OCI-LY1 (cell line): Measurements from ENCODE around the gene FBN1.

Experiments
- H2AFZ ChIP-seq: fragments of 200-600 bp; sonication (generic), shearing (Covaris generic); 2 replicates; pipeline ENCODE4 v1.6.0; 2014; ENCODE audit warnings: antibody characterized with exemption, mild to moderate bottlenecking, low read length
- H3F3A ChIP-seq: fragments of 200-600 bp; sonication (generic), shearing (Covaris generic); 2 replicates; pipeline ENCODE4 v1.6.0; 2014; ENCODE audit warnings: mild to moderate bottlenecking, antibody characterized with exemption, low read length, moderate library complexity; ENCODE audit not compliant: insufficient read depth
- H3K27ac ChIP-seq: fragments of 200-600 bp; sonication (generic); 2 replicates; pipeline ENCODE4 v1.5.1; 2014; ENCODE audit warnings: low read length, mixed run types, mild to moderate bottlenecking, low read depth; ENCODE audit not compliant: poor library complexity, severe bottlenecking
- H3K27me3 ChIP-seq: fragments of 200-600 bp; sonication (generic); 2 replicates; pipeline ENCODE4 v1.6.0; 2014; ENCODE audit warnings: antibody characterized with exemption, mild to moderate bottlenecking, low read length, moderate library complexity; ENCODE audit not compliant: insufficient read depth
- H3K36me3 ChIP-seq: fragments of 200-600 bp; sonication (generic); 2 replicates; pipeline ENCODE4 v1.6.1; 2014; ENCODE audit warnings: mild to moderate bottlenecking, antibody characterized with exemption, low read length, moderate library complexity, mixed read lengths; ENCODE audit not compliant: insufficient read depth
- H3K4me1 ChIP-seq: fragments of 200-600 bp; sonication (generic); 2 replicates; pipeline ENCODE4 v1.5.1; 2014; ENCODE audit warnings: mild to moderate bottlenecking, low read length, moderate library complexity; ENCODE audit not compliant: insufficient read depth, severe bottlenecking
- H3K4me2 ChIP-seq: fragments of 200-600 bp; sonication (generic), shearing (Covaris generic); 2 replicates; pipeline ENCODE4 v1.6.1; 2014; ENCODE audit warnings: low read length
- H3K4me3 ChIP-seq: fragments of 200-600 bp; sonication (generic); 2 replicates; pipeline ENCODE4 v1.5.1; 2014; ENCODE audit warnings: low read length, low read depth, mild to moderate bottlenecking, mixed read lengths; ENCODE audit not compliant: poor library complexity, severe bottlenecking
- H3K79me2 ChIP-seq: fragments of 200-600 bp; shearing (Covaris generic); 2 replicates; pipeline ENCODE4 v1.6.1; 2016; ENCODE audit warnings: mixed run types, low read length, mixed read lengths; ENCODE audit not compliant: insufficient read depth
- H3K9ac ChIP-seq: fragments of 200-600 bp; sonication (generic), shearing (Covaris generic); 2 replicates; pipeline ENCODE4 v1.6.1; 2014; ENCODE audit warnings: mild to moderate bottlenecking, low read length, mixed read lengths
- H3K9me2 ChIP-seq: fragments of 200-600 bp; sonication (generic), shearing (Covaris generic); 2 replicates; pipeline ENCODE4 v1.6.1; 2014; ENCODE audit warnings: low read depth, mild to moderate bottlenecking, low read length, mixed read lengths
- H3K9me3 ChIP-seq: fragments of 200-600 bp; shearing (Covaris generic); 2 replicates; pipeline ENCODE4 v1.6.1; 2014; ENCODE audit warnings: low read length, mixed read lengths
- H4K20me1 ChIP-seq: fragments of 200-600 bp; sonication (generic), shearing (Covaris generic); 2 replicates; pipeline ENCODE4 v1.6.0; 2016; ENCODE audit warnings: mild to moderate bottlenecking, low read length; ENCODE audit not compliant: insufficient read depth
- CTCF ChIP-seq: fragments of 200-600 bp; sonication (generic), shearing (Covaris generic); IDR thresholded peaks from 2 replicates; pipeline ENCODE4 v1.5.1; 2017; ENCODE audit warnings: mild to moderate bottlenecking, antibody characterized with exemption, low read length, moderate library complexity, mixed read lengths
- EZH2 ChIP-seq: fragments of 200-600 bp; sonication (generic), shearing (Covaris generic); IDR thresholded peaks from 2 replicates; pipeline ENCODE4 v1.8.0; 2017; ENCODE audit warnings: borderline replicate concordance, mixed run types, mild to moderate bottlenecking, antibody characterized with exemption, low read length, moderate library complexity, mixed read lengths

FBN1 gene

DNA sequence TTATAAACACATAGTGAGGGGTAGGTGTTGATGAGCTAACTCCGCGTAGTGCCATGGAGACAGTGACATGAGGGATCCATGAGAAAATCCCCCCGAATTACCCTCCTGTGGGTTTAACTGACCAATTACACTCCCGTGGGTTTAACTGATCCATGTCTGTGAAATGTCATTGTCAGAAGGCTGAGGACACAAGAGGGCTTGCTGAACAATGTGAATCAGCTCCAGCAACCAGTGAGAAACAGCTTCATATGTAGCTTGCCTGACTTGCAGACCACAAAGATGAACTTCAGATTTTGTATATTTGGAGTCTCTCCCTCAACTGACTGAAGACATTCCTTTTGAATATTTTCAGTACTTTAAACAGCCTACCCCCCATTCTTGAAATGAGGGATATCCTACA is 144.9 kb downstream of the FBN1 start:
- no peaks in the 10 kb centered on the region for H3K9me3 ChIP-seq

GRCh38 chr15:48499978-48500377 is 145.5 kb downstream of the FBN1 start:
- Histone ChIP-seq H3K36me3 (no peaks in the 10 kb centered on the region), H3K9ac (no peak overlapping the region), H2AFZ (no peak overlapping the region), H3K4me1 (no peaks in the 10 kb centered on the region), H3K27me3 (no peaks in the 10 kb centered on the region), H3K4me3 (no peak overlapping the region), H3K4me2 (no peak overlapping the region), H3K9me3 (no peaks in the 10 kb centered on the region), H4K20me1 (no peaks in the 10 kb centered on the region), H3K27ac (no peak overlapping the region), H3K79me2 (no peaks in the 10 kb centered on the region), H3K9me2 (no peaks in the 10 kb centered on the region), H3F3A (no peaks in the 10 kb centered on the region)
- TF ChIP-seq CTCF (no peak), EZH2 (no peak)

More for the DNA sequence above, 144.9 kb downstream of the FBN1 start:
- Histone ChIP-seq H3K9me2 (no peaks in the 10 kb centered on the region), H3K4me1 (no peaks in the 10 kb centered on the region), H3K27ac (no peak overlapping the region), H4K20me1 (no peaks in the 10 kb centered on the region), H3F3A (no peaks in the 10 kb centered on the region), H3K4me2 (no peak overlapping the region), H2AFZ (no peak overlapping the region), H3K36me3 (no peaks in the 10 kb centered on the region), H3K27me3 (no peaks in the 10 kb centered on the region), H3K79me2 (no peaks in the 10 kb centered on the region), H3K9ac (no peak overlapping the region), H3K4me3 (no peak overlapping the region)
- no peak for TF ChIP-seq CTCF
- no peak for TF ChIP-seq EZH2

GRCh38 chr15:48498828-48499227 is 146.7 kb downstream of the FBN1 start:
- Histone ChIP-seq H3K4me3 (no peak overlapping the region), H3K9me2 (no peaks in the 10 kb centered on the region), H3K79me2 (no peaks in the 10 kb centered on the region), H3K4me2 (no peak overlapping the region), H3K27me3 (no peaks in the 10 kb centered on the region), H4K20me1 (no peaks in the 10 kb centered on the region), H3F3A (no peaks in the 10 kb centered on the region), H3K9ac (no peak overlapping the region), H3K27ac (no peak overlapping the region), H3K36me3 (no peaks in the 10 kb centered on the region), H2AFZ (no peak overlapping the region), H3K4me1 (no peaks in the 10 kb centered on the region), H3K9me3 (no peaks in the 10 kb centered on the region)
- TF ChIP-seq EZH2: no peak
- TF ChIP-seq CTCF: no peak
